ENCODE results near the gene RAB11B. TPM values are rescaled to one million over a fixed set of nuclear protein-coding genes. Genes with fewer than 3 reads are reported as not detected.

Gene RAB11B
- total RNA-seq, 1 donor from 2014 or later, result 88.1 TPM

- no peaks in the 10 kb centered on the region for H3K27me3 ChIP-seq
- peaks cover 0 to 13% of the 10 kb centered on the region in 2 donors for H3K36me3 ChIP-seq
- TF ChIP-seq POLR2AphosphoS5 (IDR thresholded peaks at IDR 0.05; ENCODE audit: insufficient read depth in 1 of 2, low read depth in 1 of 2) (no peak), POLR2A (IDR thresholded peaks at IDR 0.05) (no peak), CTCF (IDR thresholded peaks at IDR 0.05) (no peak)
- no peak overlapping the region for H3K4me3 ChIP-seq
- no peak overlapping the region for H3K27ac ChIP-seq
- DNase-seq (ENCODE audit: extremely low spot score in 2 of 2), result no peak
- H3K4me1 ChIP-seq, result peaks cover 72% of the 10 kb centered on the region
- intact Hi-C loops (cut with DNase I), result no loop called here
- no peaks in the 10 kb centered on the region for H3K9me3 ChIP-seq
Observed at GRCh38 chr19:8396185-8396562, 6.0 kb downstream of the RAB11B start.

- DNase-seq (ENCODE audit: extremely low spot score in 2 of 2), result no peak
- Histone ChIP-seq H3K27ac (no peak overlapping the region), H3K4me3 (no peak overlapping the region), H3K9me3 (no peaks in the 10 kb centered on the region), H3K27me3 (no peaks in the 10 kb centered on the region), H3K4me1 (peaks cover 67% of the 10 kb centered on the region), H3K36me3 (peaks cover 0 to 13% of the 10 kb centered on the region in 2 donors)
- TF ChIP-seq POLR2AphosphoS5 (IDR thresholded peaks at IDR 0.05; ENCODE audit: insufficient read depth in 1 of 2, low read depth in 1 of 2) (no peak), CTCF (IDR thresholded peaks at IDR 0.05) (peak in 2 of 3 experiments; percentile 38 to 51)
- intact Hi-C loops (cut with DNase I), result no loop called here
Observed at GRCh38 chr19:8396563-8397203, 6.5 kb downstream of the RAB11B start.

- TF ChIP-seq POLR2A (IDR thresholded peaks at IDR 0.05), result no peak
- TF ChIP-seq POLR2AphosphoS5 (IDR thresholded peaks at IDR 0.05; ENCODE audit: insufficient read depth in 1 of 2, low read depth in 1 of 2), result no peak
- no peak for TF ChIP-seq CTCF (IDR thresholded peaks at IDR 0.05)
- H3K27me3 ChIP-seq, result no peaks in the 10 kb centered on the region
- no peak for DNase-seq (ENCODE audit: extremely low spot score in 2 of 2)
- peaks cover 61% of the 10 kb centered on the region for H3K4me1 ChIP-seq
- H3K9me3 ChIP-seq, result no peaks in the 10 kb centered on the region
- intact Hi-C loops (cut with DNase I), result no loop called here
- H3K27ac ChIP-seq, result no peak overlapping the region
- no peak overlapping the region for H3K4me3 ChIP-seq
- peaks cover 0 to 13% of the 10 kb centered on the region in 2 donors for H3K36me3 ChIP-seq
Observed at GRCh38 chr19:8397271-8397670, 7.1 kb downstream of the RAB11B start.

- Histone ChIP-seq H3K27me3 (no peaks in the 10 kb centered on the region), H3K4me3 (no peak overlapping the region), H3K27ac (no peak overlapping the region), H3K36me3 (peaks cover 0 to 14% of the 10 kb centered on the region in 2 donors), H3K9me3 (no peaks in the 10 kb centered on the region), H3K4me1 (peaks cover 55% of the 10 kb centered on the region)
- intact Hi-C loops (cut with DNase I), result no loop called here
- DNase-seq (ENCODE audit: extremely low spot score in 2 of 2), result no peak
- TF ChIP-seq POLR2A (IDR thresholded peaks at IDR 0.05) (no peak), CTCF (IDR thresholded peaks at IDR 0.05) (no peak), POLR2AphosphoS5 (IDR thresholded peaks at IDR 0.05; ENCODE audit: insufficient read depth in 1 of 2, low read depth in 1 of 2) (no peak)
Observed at GRCh38 chr19:8397746-8398310, 7.7 kb downstream of the RAB11B start.

- no peak overlapping the region for H3K27ac ChIP-seq
Observed at GRCh38 chr19:8398311-8398771, 8.2 kb downstream of the RAB11B start.

More at GRCh38 chr19:8398311-8398771, 8.2 kb downstream of the RAB11B start:
- Histone ChIP-seq H3K4me1 (peaks cover 50% of the 10 kb centered on the region), H3K9me3 (no peaks in the 10 kb centered on the region), H3K27me3 (no peaks in the 10 kb centered on the region), H3K4me3 (no peak overlapping the region), H3K36me3 (peaks cover 0 to 19% of the 10 kb centered on the region in 2 donors)
- DNase-seq (ENCODE audit: extremely low spot score in 2 of 2), result no peak
- TF ChIP-seq CTCF (IDR thresholded peaks at IDR 0.05) (no peak), POLR2AphosphoS5 (IDR thresholded peaks at IDR 0.05; ENCODE audit: insufficient read depth in 1 of 2, low read depth in 1 of 2) (no peak), POLR2A (IDR thresholded peaks at IDR 0.05) (no peak)
- intact Hi-C loops (cut with DNase I), result no loop called here
